SK-MEL-5 (cell line): Measurements from ENCODE around the gene ADGRF1. TPM values are rescaled to one million over a fixed set of nuclear protein-coding genes. Genes with fewer than 3 reads are reported as not detected.

Experiments
- DNase-seq: peaks from one replicate; pipeline ENCODE4 v3.0.0-alpha.2; 2016; ENCODE audit warnings: low read depth, low spot score
- in situ Hi-C: cut with HindIII; loops from 2 replicates; pipeline ENCODE4 v1.10.0; 2016; ENCODE audit warnings: low sequenced_read_pairs, high pct_unique_total_duplicates, low pct_unique_long_range_greater_than_20kb
- total RNA-seq: library from RNA; depleted of rRNA; stranded (reverse); fragments of >200 nt; shearing (Covaris generic); gene quantifications from 2 replicates; pipeline ENCODE4 v1.2.3, GENCODE V29; 2014

Gene ADGRF1
- total RNA-seq, 1 experiment from 2014 or later: not detected

DNA sequence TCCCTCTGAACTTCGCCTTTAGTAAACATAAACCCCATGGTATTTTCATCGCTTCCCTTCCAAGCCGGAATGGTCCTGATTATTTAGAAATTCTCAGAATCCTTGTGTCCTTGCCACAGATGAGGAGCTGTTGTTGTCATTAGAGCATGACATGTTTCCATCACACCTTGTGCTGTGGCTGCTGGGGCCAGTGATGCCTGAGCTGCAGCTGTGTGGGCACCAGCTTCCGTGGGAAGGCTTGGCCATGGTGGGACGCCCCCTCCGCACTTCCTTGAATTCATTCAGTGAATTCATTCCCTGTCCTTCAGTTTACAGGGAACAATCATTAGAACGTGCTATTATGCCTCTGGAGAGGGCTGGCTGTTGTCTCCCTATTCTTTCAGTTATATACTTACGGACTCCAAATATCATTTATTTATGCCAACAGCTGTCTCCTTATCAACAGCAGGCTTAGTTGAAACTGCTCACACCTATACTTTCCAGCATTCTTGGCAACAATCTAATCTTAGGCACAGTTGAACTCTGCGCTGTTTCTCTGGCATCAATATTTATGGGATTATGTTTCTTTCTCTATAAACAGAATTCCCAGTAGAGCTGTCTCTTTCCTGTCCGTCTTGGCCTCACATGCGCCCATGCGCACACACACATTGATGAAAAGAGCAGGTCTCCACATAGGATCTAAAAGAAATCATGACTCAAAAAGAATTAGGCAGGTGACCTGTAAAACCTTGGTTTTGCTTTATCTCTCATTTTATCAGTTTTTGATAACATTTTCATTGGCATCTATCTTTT is 9.0 kb downstream of the ADGRF1 start:
- no peak for DNase-seq

DNA sequence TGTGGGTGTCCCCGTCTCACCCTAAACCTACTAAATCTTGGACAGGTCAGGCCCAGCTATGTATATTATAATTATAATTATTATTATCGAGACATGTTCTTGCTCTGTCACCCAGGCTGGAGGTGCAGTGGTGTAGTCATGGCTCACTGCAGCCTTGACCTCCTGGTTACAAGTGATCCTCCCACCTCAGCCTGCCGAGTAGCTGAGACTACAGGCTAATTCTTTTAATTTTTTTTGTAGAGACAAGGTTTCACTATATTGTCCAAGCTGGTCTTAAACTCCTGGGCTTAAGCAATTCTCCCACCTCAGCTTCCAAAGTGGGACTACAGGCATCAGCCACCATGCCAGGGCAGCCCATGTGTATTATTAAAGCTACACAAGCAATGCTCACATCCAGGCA is 10.5 kb downstream of the ADGRF1 start:
- in situ Hi-C loops: no loop called here
- no peak for DNase-seq

More for the DNA sequence above, 9.0 kb downstream of the ADGRF1 start:
- in situ Hi-C loops: no loop called here

DNA sequence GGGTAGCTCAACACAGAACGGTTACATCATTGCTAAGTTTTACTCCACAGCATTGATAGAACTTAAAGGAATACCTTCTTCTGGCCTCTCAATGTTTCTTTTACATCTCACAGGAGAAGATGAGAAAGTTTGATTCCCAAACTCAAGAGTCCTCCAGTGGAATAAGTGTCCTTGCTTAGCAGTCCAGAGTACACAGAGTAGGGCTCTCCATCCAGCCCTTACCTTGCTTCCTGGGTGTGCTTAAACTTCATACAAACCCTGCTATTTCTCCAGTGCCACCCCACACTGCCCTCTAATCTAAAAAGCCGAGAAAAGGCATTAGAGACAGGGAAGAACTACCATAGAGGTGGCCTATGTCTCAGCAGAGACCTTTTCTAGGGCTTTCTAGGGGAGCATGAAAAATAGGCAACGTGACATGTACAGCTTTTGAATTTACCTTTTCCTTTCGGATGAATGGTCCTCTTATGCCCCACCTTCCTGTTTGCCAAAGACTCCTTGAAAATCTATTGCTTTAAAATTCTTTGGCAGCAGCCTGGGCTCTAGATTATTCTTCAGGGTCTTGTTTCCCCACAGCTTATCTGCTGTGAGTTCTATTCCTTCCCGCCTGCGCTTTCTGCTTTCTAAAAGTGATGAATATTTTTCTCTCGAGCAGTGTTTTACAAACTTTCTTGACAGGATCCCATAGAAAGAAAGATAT is 12.1 kb downstream of the ADGRF1 start:
- in situ Hi-C loops: no loop called here
- no peak for DNase-seq

DNA sequence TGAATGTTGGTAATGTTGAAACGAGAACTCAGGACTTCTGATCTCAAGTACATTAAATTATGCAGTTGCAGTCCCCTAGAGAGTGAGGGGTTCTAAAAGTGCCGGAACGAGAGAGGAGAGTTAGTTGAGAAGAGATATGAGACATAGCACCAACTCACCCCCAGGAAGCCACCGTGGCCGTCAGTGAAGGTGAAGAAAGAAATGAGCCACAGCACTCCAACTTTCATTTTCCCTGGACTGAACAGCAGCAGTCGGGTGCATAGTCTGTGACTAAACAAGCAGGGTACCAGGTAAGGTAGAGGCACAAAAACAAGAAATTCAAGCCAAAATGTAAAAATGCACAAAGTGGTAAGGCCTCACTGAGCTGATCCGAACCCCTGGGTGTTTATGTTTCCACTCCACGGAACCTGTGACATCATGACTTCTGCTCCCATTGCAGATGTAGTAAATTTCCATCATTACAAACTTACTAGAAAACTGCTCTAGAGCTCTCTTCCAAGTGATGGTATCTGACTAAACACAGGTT is 13.2 kb downstream of the ADGRF1 start:
- no peak for DNase-seq
- in situ Hi-C loops: no loop called here

DNA sequence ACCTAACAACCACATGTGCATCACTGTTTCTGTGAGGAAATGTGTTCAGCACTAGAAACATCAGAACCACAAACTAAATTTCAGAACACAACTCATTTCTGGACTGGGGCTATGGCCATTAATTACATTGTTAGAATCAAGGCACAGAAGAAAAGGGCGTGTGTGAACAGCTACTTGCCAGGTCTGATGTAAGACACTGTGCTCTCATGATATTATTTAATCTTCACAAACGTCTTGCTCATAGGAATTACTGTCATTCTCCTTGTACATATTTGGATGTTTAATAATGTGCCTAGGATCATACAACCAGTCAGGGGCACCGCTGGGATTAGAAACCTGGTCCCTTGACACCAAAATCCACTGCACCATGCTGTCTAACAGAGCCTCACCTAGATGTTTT is 14.8 kb downstream of the ADGRF1 start:
- in situ Hi-C loops: no loop called here
- DNase-seq: no peak

DNA sequence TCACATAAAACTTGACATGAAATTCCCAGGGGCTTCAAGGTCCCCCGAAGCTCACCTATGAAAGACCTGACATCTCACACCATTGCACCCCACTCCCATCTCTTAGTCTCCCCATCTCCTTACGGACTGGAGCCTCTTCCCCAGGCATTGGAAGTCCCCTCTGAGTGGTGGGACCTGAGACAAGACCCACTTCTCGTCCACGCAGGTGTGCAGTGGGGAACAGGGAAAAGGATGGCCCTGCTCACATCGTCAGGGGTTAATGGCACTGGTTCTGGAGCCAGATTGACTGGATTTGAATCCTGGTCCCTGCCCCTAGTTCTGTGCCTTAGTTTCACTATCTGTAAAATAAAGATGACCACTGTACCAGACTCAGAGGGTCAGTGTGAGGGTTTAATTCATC is 15.5 kb downstream of the ADGRF1 start:
- in situ Hi-C loops: no loop called here
- DNase-seq: no peak

DNA sequence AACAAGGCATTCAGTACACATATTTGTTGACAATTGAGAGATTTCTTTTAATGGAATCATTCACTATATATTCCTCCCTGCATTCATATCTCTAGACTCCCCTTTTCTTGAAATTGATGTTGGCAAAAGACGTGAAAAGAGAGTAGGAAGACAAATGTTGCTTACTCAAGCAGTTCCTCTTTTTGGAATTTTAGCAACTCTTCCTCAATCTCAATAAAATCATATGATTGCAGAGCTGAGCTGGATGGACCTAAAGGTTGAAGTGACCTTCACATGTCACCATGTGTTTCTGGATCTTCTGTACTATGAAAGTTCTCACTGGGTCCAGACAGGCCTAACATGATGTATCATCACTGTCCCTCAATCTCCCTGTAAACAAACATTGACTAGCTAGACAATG is 18.6 kb downstream of the ADGRF1 start:
- no peak for DNase-seq
- in situ Hi-C loops: no loop called here

DNA sequence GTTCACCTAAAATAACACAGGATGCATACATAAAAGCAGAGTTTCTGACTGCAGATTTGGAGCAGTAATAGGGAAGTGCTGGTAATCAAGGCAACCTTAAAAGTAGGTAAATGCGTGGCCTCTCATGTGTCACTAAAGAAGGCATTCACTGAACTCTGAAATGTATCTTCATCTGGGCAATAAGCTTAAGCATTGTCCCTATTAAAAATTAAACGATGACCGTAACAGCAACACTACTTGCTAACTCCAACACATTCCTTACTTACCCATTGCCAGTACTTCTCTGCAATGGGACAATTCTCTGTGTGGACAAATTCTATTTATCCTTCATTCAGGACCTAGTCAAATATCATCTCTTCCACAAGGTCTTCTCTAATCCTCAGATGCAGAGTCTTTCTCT is 19.9 kb downstream of the ADGRF1 start:
- in situ Hi-C loops: no loop called here
- DNase-seq: no peak

DNA sequence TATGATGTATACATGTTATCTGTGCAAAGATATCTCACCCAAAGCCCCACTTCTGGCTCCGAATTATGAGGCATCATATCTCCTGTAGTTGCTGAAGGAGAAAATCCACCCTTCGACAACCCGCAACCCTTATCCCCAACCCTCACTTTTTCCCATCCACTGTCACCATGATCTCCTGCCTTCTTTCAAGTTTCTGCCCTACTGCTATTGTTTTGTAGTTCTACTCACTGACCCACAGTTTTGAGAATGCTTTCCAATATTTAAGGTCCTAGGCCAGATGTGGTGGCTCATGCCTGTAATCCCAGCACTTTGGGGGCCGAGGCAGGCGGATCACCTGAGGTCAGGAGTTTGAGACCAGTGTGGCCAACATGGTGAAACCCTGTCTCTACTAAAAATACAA is 22.2 kb downstream of the ADGRF1 start:
- in situ Hi-C loops: no loop called here
- DNase-seq: no peak

DNA sequence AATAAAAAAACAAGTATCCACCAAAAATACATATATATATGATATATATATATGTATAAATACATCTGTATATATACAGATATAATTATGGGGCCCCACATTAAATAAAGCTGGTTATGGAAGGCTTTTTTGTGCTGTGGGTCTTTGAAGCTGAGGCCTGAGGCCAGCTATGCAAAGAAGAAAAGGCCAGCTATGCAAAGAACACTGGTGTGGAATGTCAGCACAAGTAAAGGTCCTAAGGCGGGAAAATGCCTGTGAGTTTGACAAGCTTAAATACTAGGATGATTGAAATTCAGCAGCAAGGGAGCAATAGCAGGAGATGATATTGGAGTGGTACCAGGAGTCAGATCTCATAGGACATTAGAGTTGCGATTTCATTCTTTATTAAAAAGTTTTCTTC is 25.2 kb downstream of the ADGRF1 start:
- in situ Hi-C loops: no loop called here
- DNase-seq: no peak

DNA sequence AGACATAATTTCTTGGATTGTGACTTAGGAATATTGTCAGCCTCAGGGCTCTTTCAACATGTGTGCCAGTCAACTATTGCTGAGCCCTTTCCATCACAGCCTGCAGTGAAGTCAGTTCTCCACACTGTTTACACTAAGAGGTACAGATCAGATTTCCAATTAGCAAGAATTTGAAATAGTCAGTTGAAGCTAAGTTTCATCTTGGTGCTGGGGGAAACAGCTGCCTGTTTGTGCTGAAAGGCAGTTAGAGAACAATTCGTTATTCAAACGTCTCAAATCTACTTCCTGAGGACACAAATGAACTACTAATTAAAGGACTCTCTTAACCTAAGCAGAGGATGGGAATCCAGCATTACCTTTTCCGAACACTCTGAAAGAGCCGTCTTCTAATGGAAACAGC is 25.9 kb downstream of the ADGRF1 start:
- in situ Hi-C loops: no loop called here
- DNase-seq: peak; percentile 13

DNA sequence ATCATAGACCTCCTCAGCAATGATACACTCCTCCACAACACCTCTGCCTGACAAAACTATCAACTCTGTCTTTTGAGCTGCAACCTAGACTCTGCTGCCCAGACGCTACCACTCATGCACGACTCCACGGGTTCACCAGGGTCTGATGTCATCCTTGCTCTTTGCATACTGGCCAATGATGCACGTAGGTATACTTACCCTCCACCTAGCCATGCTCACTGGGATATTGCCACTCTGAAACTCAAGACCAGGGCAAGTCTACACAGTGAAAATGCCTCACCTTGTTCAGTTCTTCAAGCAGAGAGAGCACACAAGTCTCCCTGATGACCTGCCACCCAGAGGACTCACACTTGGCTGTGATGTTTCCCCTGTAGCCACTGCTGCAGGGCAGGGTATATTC is 27.7 kb downstream of the ADGRF1 start:
- in situ Hi-C loops: no loop called here
- DNase-seq: no peak

DNA sequence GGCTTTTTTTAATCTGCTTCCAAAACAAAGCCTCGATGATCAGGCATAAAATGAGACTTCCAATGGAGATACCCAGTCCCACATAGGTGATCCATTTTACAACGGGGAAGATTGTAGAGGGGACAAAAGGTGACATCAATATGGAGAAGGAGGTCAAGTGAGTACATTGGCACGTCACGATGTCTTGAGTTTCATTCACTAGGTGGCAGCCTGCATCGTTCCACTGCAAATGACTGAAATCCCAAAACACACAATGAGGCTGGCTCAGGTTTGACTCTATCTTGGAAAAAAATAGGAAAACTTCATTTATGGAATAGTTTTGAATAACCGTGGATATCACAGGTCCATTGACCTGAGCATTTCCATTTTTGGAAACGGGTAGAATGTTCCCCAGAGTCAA is 32.5 kb downstream of the ADGRF1 start:
- DNase-seq: peak; percentile 38
- in situ Hi-C loops: no loop called here

DNA sequence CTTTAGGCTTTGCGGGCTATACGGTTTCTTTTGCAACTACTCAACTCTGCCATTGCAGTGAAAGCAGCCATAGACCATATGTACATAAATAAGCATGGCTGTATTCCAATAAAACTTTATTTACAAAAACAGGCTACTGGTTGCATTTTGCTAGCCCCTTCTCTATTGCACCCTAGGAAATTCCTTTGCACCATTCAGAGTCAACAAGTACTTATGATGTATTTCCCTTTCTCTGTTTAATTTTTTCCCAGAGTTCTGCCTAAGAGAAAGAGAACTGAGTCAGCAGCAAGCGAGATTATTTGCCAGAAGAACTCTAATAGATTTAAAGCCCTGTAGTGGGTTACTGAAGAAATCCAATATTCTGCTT is 33.8 kb downstream of the ADGRF1 start:
- in situ Hi-C loops: no loop called here
- DNase-seq: no peak

DNA sequence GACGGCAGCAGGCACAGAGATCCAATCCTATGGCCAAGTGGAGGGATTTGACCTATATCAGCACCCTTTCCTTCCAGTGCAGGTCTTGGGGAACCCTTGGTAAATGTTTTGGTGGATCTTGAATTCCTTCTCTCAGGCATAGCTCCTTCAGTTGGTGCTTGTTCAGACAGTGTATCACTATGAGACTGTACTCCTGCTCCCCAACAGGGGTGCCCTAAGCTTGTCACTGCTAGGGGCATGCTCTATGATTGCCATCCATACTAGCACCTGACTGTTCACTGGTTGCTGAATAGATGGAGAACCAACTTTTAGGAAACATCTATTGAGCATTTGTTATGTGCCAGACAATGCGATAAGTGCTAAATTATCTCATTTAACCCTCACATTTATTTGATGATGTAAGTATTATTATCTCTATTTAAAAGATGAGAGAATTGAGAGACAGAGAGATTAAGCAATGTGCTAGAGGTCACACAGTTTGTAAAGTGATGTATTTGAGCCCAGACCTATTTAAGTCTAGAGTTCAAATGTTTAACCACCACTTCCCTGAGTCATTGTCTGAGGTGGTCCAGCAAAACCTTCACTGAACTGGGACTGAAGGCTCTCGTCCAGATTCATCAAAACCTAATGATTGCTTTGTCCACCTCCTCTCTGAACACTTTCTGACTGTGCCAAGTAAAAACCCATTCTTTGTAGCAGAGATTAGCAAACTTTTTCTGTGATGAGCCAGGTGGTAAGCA is 34.3 kb downstream of the ADGRF1 start:
- in situ Hi-C loops: no loop called here
- DNase-seq: no peak

DNA sequence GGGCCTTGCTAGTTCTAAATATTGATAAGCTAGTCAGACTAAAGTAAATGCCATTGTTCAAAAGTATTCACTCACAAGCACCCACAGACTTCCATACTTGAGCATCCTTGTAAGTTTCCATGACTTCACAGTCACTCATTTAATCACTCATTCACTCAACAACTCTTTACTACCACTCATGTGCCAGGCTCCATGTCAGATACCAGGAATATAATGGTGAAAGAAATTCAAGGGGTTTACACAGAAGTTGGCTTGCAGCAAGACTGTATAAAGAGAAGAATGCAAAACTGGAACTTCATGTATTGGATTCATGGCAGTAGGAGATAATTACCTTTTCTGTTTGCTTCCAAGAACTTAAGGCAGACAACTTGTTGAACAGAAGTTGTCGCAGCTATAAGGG is 36.6 kb downstream of the ADGRF1 start:
- in situ Hi-C loops: no loop called here
- DNase-seq: no peak

DNA sequence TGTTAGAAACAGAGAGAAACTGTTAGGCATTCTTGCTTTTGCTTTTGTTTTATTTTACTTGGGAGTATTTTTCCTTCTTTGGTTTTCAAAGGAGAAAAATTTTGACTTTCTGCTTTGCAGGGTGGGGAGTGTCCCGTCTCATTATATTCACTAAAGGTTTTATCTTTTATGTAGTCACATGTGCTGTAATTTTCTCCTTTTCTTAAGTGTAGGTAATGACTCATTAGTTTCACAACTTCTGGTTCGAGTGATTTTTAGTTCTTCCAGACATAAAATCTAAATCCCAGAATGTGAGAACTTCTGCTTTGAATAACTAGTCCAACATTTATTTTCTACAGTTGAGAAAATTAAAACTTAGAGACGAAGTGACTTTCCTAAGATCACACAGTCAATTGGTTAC is 37.7 kb downstream of the ADGRF1 start:
- in situ Hi-C loops: no loop called here
- DNase-seq: no peak

DNA sequence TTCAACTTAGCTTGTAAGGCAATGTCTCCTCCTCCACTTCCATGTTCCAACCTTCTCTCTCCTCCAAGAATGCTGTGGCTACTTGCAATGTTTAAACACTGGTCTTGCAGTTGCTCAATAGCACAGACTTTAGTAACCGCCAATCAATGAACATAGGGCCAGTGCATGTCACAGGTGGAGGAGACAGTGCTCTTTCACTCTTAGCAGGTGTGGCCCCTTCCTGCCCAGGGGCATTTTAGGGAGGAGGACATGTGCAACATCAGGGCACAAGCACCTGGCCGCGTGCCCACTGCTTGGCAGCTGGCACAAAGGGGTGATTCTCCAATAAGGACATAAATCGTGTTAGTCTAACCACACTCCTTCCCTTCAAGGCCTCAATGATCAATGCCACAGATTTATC is 41.3 kb downstream of the ADGRF1 start:
- in situ Hi-C loops: no loop called here
- peak; percentile 65 for DNase-seq
